ENCODE data around the gene DR1.
"Not testable (repeated sequence)": the region's sequence is repeated elsewhere in the genome, so short reads cannot be mapped to it uniquely, and the experiment has no call there.

The DR1 gene

DNA sequence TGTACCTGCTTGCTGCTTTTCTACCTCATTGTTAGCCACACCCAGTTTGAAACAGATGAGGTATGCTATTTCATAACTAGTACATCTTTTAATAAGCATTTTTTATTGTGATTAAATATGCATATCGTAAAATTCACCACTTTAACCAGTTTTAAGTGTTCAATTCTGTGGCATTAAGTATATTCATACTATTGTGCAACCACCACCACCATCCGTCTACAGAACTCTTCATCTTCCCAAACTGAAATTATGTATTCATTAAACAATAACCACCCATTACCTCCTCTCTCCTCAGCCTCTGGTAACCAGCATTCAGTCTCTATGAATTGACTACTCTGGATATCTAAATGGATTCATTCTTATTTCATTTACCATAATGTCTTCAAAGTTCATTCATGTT is 20.1 kb downstream of the DR1 start:
- no peak for DNase-seq (ENCODE audit: extremely low read depth, insufficient read length)
- Histone ChIP-seq H3K27me3 (replicated peaks; ENCODE audit: control insufficient read depth, insufficient read depth, low read length) (no peaks in the 10 kb centered on the region), H3K4me3 (replicated peaks; ENCODE audit: low read depth, low read length) (no peak overlapping the region), H3K36me3 (ENCODE audit: control insufficient read depth, insufficient read depth, low read length) (peaks cover 7% of the 10 kb centered on the region)
- TF ChIP-seq, protein P1, sequence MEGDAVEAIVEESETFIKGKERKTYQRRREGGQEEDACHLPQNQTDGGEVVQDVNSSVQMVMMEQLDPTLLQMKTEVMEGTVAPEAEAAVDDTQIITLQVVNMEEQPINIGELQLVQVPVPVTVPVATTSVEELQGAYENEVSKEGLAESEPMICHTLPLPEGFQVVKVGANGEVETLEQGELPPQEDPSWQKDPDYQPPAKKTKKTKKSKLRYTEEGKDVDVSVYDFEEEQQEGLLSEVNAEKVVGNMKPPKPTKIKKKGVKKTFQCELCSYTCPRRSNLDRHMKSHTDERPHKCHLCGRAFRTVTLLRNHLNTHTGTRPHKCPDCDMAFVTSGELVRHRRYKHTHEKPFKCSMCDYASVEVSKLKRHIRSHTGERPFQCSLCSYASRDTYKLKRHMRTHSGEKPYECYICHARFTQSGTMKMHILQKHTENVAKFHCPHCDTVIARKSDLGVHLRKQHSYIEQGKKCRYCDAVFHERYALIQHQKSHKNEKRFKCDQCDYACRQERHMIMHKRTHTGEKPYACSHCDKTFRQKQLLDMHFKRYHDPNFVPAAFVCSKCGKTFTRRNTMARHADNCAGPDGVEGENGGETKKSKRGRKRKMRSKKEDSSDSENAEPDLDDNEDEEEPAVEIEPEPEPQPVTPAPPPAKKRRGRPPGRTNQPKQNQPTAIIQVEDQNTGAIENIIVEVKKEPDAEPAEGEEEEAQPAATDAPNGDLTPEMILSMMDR (IDR thresholded peaks at IDR 0.05; ENCODE audit: insufficient read depth, low read length, poor library complexity, severe bottlenecking): no peak

DNA sequence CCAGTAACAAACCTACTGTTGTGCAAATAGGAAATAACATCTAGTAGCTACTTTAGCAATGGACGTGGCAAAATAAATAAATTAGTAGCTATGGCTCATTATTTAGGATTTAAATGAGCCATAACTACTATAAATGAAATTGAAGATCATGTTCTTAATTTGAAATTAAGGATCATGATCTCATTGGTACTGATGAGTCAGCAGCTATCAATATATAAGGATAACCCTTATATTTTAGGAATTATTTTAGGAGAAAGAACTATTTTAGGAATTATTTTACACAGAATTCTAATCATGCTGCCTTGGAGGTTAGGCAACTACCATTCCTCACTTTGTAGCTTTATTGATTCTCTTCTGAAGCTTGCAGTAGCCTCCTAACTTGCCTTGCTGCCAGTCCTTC is 24.0 kb downstream of the DR1 start:
- H3K27me3 ChIP-seq (replicated peaks; ENCODE audit: control insufficient read depth, insufficient read depth, low read length): no peaks in the 10 kb centered on the region
- H3K4me3 ChIP-seq (replicated peaks; ENCODE audit: low read depth, low read length): no peak overlapping the region
- H3K36me3 ChIP-seq (ENCODE audit: control insufficient read depth, insufficient read depth, low read length): peaks cover 4% of the 10 kb centered on the region
- TF ChIP-seq, protein P1 (IDR thresholded peaks at IDR 0.05; ENCODE audit: insufficient read depth, low read length, poor library complexity, severe bottlenecking): no peak
- DNase-seq (ENCODE audit: extremely low read depth, insufficient read length): no peak

DNA sequence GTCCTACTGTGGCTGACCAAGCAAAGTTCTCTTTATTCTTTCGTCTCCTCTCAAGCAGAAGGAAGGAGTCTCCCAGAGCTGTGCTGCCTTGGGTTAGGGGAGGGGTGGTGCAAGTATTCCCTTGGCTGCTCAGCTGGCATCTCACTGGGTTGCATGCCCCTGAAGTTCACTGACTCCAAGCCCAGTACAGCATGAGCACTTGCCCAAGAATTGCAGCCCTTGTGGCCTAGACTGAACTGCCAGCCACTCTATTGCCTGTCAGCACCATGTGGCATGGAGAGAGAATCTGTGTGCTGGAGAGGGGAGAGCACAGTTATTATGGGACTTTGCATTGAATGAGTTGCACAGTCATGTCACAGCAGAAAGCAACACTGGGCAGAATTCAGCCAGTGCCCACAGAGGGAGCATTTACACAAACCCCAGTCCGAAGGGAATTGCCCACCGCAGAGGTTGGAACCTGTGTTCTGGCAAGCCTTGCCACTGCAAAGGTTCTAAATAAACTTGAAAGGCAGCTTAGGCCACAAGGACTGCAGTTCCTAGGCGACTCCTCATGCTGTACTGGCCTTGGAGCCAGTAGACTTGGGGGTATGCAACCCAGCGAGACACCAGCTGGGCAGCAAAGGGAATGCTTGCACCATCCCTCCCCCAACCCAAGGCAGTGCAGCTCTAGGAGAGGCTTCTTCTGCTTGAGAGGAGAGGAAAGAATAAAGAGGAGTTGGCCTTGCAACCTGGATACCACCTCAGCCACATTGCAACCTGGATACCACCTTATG is 28.8 kb downstream of the DR1 start:
- H3K4me3 ChIP-seq (replicated peaks; ENCODE audit: low read depth, low read length): no peak overlapping the region
- H3K27me3 ChIP-seq (replicated peaks; ENCODE audit: control insufficient read depth, insufficient read depth, low read length): no peaks in the 10 kb centered on the region
- TF ChIP-seq, protein P1 (IDR thresholded peaks at IDR 0.05; ENCODE audit: insufficient read depth, low read length, poor library complexity, severe bottlenecking): no peak
- no peaks in the 10 kb centered on the region for H3K36me3 ChIP-seq (ENCODE audit: control insufficient read depth, insufficient read depth, low read length)
- DNase-seq (ENCODE audit: extremely low read depth, insufficient read length): no peak

DNA sequence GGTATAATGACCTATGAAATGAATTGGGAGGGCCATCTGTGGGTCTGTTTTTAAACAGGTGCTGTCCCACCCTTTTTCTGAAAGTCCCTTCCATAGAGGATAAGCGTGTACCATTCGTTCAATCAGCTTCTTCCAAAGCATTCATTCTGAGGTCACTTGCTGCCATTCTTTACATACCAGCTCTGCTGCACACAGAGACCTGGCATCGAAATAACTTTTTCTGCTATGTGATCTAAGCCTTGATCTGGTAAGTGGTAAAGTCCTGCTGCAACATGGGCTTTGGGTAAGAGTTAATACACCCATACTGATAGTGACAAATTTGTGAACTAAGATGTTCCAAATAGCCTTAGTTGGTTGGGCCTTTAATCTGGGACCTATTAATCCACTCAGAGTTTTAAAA is 38.9 kb downstream of the DR1 start:
- no peaks in the 10 kb centered on the region for H3K36me3 ChIP-seq (ENCODE audit: control insufficient read depth, insufficient read depth, low read length)
- DNase-seq (ENCODE audit: extremely low read depth, insufficient read length): no peak
- H3K4me3 ChIP-seq (replicated peaks; ENCODE audit: low read depth, low read length): no peak overlapping the region
- TF ChIP-seq, protein P1 (IDR thresholded peaks at IDR 0.05; ENCODE audit: insufficient read depth, low read length, poor library complexity, severe bottlenecking): no peak
- no peaks in the 10 kb centered on the region for H3K27me3 ChIP-seq (replicated peaks; ENCODE audit: control insufficient read depth, insufficient read depth, low read length)

DNA sequence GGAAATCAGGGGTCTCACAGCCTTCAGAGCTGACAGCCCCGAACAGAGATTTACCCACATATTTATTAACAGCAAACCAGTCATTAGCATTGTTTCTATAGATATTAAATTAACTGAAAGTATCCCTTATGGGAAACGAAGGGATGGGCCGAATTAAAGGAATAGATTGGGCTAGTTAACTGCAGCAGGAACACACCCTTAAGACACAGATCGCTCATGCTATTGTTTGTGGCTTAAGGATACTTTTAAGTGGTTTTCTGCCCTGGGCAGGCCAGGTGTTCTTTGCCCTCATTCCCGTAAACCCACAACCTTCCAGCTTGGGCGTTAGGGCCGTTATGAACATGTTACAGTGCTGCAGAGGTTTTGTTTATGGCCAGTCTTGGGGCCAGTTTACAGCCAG is 40.6 kb downstream of the DR1 start:
- not testable (repeated sequence) for H3K4me3 ChIP-seq (replicated peaks; ENCODE audit: low read depth, low read length); DNase-seq (ENCODE audit: extremely low read depth, insufficient read length); H3K36me3 ChIP-seq (ENCODE audit: control insufficient read depth, insufficient read depth, low read length); H3K27me3 ChIP-seq (replicated peaks; ENCODE audit: control insufficient read depth, insufficient read depth, low read length)

DNA sequence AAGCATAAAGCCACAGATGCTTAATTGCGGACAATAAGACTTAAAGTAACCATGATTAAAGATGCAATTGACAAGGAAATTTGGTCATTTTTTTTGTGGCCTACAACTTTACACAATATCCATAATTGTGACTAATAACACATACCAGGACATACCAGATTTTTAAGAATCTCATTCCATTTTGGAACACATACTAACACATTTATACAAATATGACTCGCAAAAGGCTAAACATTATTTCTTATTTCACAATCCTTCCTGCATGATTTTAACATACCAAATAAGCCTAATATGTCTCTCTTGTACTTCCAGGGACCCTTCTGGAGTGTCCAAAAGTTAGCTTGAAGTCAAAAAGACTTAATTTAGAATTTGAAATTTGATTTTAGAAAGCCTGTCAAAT is 48.8 kb downstream of the DR1 start:
- DNase-seq (ENCODE audit: extremely low read depth, insufficient read length): no peak

More for the DNA sequence above, 48.8 kb downstream of the DR1 start:
- no peak overlapping the region for H3K4me3 ChIP-seq (replicated peaks; ENCODE audit: low read depth, low read length)
- no peaks in the 10 kb centered on the region for H3K27me3 ChIP-seq (replicated peaks; ENCODE audit: control insufficient read depth, insufficient read depth, low read length)
- TF ChIP-seq, protein P1 (IDR thresholded peaks at IDR 0.05; ENCODE audit: insufficient read depth, low read length, poor library complexity, severe bottlenecking): no peak
- no peaks in the 10 kb centered on the region for H3K36me3 ChIP-seq (ENCODE audit: control insufficient read depth, insufficient read depth, low read length)
